Fibroblast of mammary gland (primary cell): Measurements from ENCODE around the gene TIE1.

ENCODE experiments used
- DNase-seq: peaks from one replicate; pipeline ENCODE4 v3.0.0-alpha.2; 2010; ENCODE audit warnings: low read depth
- H3K4me3 ChIP-seq: 2 replicates; pipeline ENCODE4 v1.5.1; 2011; ENCODE audit warnings: low read depth, mild to moderate bottlenecking, low read length, moderate library complexity; ENCODE audit not compliant: control insufficient read depth
- TF ChIP-seq, protein P1 (sequence below): conservative IDR thresholded peaks from 2 replicates; pipeline ENCODE4 v1.5.1; 2011; ENCODE audit warnings: low read depth, low read length, inconsistent platforms; ENCODE audit not compliant: control insufficient read depth, insufficient read depth

TIE1 gene

DNA sequence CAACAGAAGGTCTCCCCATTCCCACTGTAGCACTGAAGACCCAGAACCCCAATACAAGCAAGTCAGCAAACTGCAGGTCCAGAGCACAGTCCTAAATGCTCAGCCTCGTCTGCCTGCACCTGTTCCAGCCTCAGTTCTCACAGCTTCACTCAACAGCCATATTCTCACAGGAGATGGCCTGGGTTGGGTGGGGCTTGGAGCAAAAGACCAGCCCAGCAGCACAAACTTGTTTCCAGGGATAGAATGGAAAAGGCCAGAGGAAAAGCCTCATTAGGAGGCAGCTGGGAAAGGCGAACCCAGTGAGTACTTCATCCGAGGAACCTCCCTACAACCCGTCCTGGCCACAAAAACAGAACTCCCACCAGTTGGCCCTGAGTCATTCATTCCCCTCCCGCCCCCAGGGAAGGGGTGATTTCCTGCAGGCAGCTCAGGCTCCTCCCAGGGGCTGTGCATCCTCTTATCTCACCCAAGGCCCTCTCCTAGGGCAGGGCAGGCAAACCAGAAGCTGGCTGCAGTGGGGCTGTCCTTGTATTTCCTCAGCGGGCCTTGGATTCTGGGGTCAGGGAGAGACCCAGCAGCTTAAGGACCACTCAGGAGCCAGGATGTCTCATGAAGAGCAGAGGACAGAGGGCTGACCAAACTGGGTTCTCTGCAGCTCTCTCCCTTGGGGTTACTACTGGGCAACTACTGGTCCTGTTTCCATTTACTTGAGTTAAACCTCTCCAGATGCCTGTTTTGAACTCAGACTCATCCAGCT lies 29.4 kb downstream of the TIE1 start:
- DNase-seq: peak; percentile 89
- TF ChIP-seq, protein P1, sequence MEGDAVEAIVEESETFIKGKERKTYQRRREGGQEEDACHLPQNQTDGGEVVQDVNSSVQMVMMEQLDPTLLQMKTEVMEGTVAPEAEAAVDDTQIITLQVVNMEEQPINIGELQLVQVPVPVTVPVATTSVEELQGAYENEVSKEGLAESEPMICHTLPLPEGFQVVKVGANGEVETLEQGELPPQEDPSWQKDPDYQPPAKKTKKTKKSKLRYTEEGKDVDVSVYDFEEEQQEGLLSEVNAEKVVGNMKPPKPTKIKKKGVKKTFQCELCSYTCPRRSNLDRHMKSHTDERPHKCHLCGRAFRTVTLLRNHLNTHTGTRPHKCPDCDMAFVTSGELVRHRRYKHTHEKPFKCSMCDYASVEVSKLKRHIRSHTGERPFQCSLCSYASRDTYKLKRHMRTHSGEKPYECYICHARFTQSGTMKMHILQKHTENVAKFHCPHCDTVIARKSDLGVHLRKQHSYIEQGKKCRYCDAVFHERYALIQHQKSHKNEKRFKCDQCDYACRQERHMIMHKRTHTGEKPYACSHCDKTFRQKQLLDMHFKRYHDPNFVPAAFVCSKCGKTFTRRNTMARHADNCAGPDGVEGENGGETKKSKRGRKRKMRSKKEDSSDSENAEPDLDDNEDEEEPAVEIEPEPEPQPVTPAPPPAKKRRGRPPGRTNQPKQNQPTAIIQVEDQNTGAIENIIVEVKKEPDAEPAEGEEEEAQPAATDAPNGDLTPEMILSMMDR: no peak
- no peak overlapping the region for H3K4me3 ChIP-seq

GRCh38 chr1:43331688-43332087 lies 30.9 kb downstream of the TIE1 start:
- no peak overlapping the region for H3K4me3 ChIP-seq
- no peak for DNase-seq
- TF ChIP-seq, protein P1: no peak

- DNase-seq: no peak
- TF ChIP-seq, protein P1: no peak
- no peak overlapping the region for H3K4me3 ChIP-seq
Observed at GRCh38 chr1:43334453-43335205, 33.8 kb downstream of the TIE1 start.

GRCh38 chr1:43337588-43337987 lies 36.8 kb downstream of the TIE1 start, which contains the start of gene MPL:
Gene MPL (plus strand): TSS chr1:43337818. CDS start chr1:43337849, 31 bp downstream.
- no peak within 1 kb of the TSS for H3K4me3 ChIP-seq
- DNase-seq: no peak
- TF ChIP-seq, protein P1: no peak

- no peak overlapping the region for H3K4me3 ChIP-seq
- no peak for DNase-seq
Observed at GRCh38 chr1:43338001-43338400, 37.2 kb downstream of the TIE1 start.

GRCh38 chr1:43339584-43340232 lies 38.9 kb downstream of the TIE1 start:
- TF ChIP-seq, protein P1: no peak
- DNase-seq: no peak
- H3K4me3 ChIP-seq: no peak overlapping the region

More at GRCh38 chr1:43338001-43338400, 37.2 kb downstream of the TIE1 start:
- TF ChIP-seq, protein P1: no peak
